ENCODE data around the gene RAVER1.

DNA sequence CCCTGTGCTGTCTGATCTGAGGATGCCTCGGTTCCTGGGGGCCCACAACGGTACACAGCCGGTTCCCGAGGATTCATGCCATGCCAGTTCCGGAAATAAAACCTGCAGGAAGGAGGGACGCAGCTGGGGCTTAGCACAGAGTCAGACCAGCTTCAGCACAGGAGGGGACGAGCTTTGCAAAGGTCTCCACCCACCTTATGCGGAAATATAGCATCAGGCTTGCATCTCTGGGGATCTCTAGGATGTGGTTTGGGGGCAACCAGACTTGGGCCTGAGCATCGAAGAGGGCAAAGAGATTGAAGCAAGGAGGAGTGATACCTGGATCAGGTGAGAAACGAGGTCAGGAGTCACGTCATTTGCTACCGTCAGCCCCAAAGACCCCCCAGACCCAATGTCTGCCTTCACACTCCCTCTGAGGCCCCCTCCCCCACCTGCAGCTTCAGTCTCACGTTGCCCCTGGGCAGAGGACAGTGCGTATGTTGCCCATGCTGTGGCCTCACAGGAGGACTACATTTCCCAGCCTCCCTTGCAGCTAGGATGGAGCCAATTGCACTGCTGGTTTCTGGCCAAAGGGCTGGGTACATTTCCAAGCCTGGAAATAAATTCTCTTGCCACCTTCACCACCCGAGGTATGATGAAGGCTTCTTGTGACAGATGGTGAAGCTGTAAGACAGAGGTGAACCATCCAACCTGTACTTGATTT lies 34.9 kb upstream of the RAVER1 start:
- TF ChIP-seq ZFP30 (CRISPR knock-in tag; IDR thresholded peaks at IDR 0.05) (no peak), ZNF8 (CRISPR knock-in tag; IDR thresholded peaks at IDR 0.05) (no peak), PATZ1 (CRISPR knock-in tag; IDR thresholded peaks at IDR 0.05; ENCODE audit: borderline replicate concordance) (no peak), CSDC2 (CRISPR knock-in tag; IDR thresholded peaks at IDR 0.05) (no peak), ISL1 (CRISPR knock-in tag; IDR thresholded peaks at IDR 0.05) (no peak), ESRRG (CRISPR knock-in tag; IDR thresholded peaks at IDR 0.05) (no peak), ZFP3 (CRISPR knock-in tag; IDR thresholded peaks at IDR 0.05) (no peak), TSHZ2 (CRISPR knock-in tag; IDR thresholded peaks at IDR 0.05) (no peak), CREB5 (CRISPR knock-in tag; IDR thresholded peaks at IDR 0.05; ENCODE audit: low read depth) (no peak), POU6F1 (CRISPR knock-in tag; IDR thresholded peaks at IDR 0.05; ENCODE audit: borderline replicate concordance, low read depth) (no peak), ZC3H10 (CRISPR knock-in tag; IDR thresholded peaks at IDR 0.05) (no peak), SNAI2 (CRISPR knock-in tag; IDR thresholded peaks at IDR 0.05) (no peak), ARNTL (CRISPR knock-in tag; IDR thresholded peaks at IDR 0.05; ENCODE audit: borderline replicate concordance, low read depth) (no peak)
